H9 (cell line): ENCODE results near the gene LEKR1. TPM values are rescaled to one million over a fixed set of nuclear protein-coding genes. Genes with fewer than 3 reads are reported as not detected.

Source experiments
- DNase-seq: peaks from one replicate; pipeline ENCODE4 v3.0.0-alpha.2; 2017
- H2AFZ ChIP-seq: one replicate; pipeline ENCODE4 v1.6.1; 2013; ENCODE audit warnings: mild to moderate bottlenecking, low read length, control low read depth, moderate library complexity
- H2AK5ac ChIP-seq: 2 replicates; pipeline ENCODE4 v1.6.1; 2013; ENCODE audit warnings: low read length, control low read depth, mixed read lengths; ENCODE audit not compliant: insufficient read length
- H2BK120ac ChIP-seq: one replicate; pipeline ENCODE4 v1.6.1; 2013; ENCODE audit warnings: low read depth, mild to moderate bottlenecking, low read length, control low read depth, inconsistent platforms; ENCODE audit not compliant: poor library complexity, severe bottlenecking
- H2BK12ac ChIP-seq: 2 replicates; pipeline ENCODE4 v1.6.1; 2013; ENCODE audit warnings: low read length, control low read depth, mixed read lengths, low read depth; ENCODE audit not compliant: insufficient read length
- H2BK15ac ChIP-seq: 2 replicates; pipeline ENCODE4 v1.6.1; 2013; ENCODE audit warnings: low read depth, low read length, control low read depth
- H2BK20ac ChIP-seq: one replicate; pipeline ENCODE4 v1.6.1; 2013; ENCODE audit warnings: low read depth, mild to moderate bottlenecking, low read length, control low read depth, inconsistent platforms; ENCODE audit not compliant: poor library complexity, severe bottlenecking
- H2BK5ac ChIP-seq: 2 replicates; pipeline ENCODE4 v1.6.1; 2013; ENCODE audit warnings: low read length, control low read depth, mixed read lengths; ENCODE audit not compliant: insufficient read length
- H3K14ac ChIP-seq: 2 replicates; pipeline ENCODE4 v1.6.1; 2013; ENCODE audit warnings: low read length, control low read depth; ENCODE audit not compliant: insufficient read depth
- H3K18ac ChIP-seq: 2 replicates; pipeline ENCODE4 v1.6.1; 2013; ENCODE audit warnings: low read depth, mild to moderate bottlenecking, mixed read lengths, low read length, control low read depth; ENCODE audit not compliant: insufficient read length
- H3K23ac ChIP-seq: 2 replicates; pipeline ENCODE4 v1.6.1; 2013; ENCODE audit warnings: low read length, control low read depth, mixed read lengths, low read depth; ENCODE audit not compliant: insufficient read length
- H3K23me2 ChIP-seq: 2 replicates; pipeline ENCODE4 v1.6.1; 2013; ENCODE audit warnings: low read depth, mild to moderate bottlenecking, mixed read lengths, low read length, control low read depth; ENCODE audit not compliant: insufficient read length, poor library complexity, severe bottlenecking
- H3K27ac ChIP-seq: 2 replicates; pipeline ENCODE4 v1.5.1; 2013; ENCODE audit warnings: low read length, control low read depth, mixed read lengths, low read depth; ENCODE audit not compliant: insufficient read length
- H3K27me3 ChIP-seq: 2 replicates; pipeline ENCODE4 v1.6.1; 2013; ENCODE audit warnings: low read length, control low read depth, inconsistent platforms; ENCODE audit not compliant: insufficient read depth
- H3K4ac ChIP-seq: 2 replicates; pipeline ENCODE4 v1.6.1; 2013; ENCODE audit warnings: low read depth, mild to moderate bottlenecking, control low read depth, inconsistent platforms, low read length, moderate library complexity
- H3K4me1 ChIP-seq: 2 replicates; pipeline ENCODE4 v1.6.1; 2013; ENCODE audit warnings: low read length, control low read depth, inconsistent platforms; ENCODE audit not compliant: insufficient read depth
- H3K4me2 ChIP-seq: 2 replicates; pipeline ENCODE4 v1.6.1; 2013; ENCODE audit warnings: low read length, control low read depth, mixed read lengths; ENCODE audit not compliant: insufficient read length, insufficient read depth
- H3K56ac ChIP-seq: 2 replicates; pipeline ENCODE4 v1.6.1; 2013; ENCODE audit warnings: low read depth, mild to moderate bottlenecking, mixed read lengths, low read length, control low read depth; ENCODE audit not compliant: insufficient read length
- H3K79me1 ChIP-seq: 2 replicates; pipeline ENCODE4 v1.6.1; 2013; ENCODE audit warnings: low read depth, mild to moderate bottlenecking, moderate library complexity, low read length, control low read depth, inconsistent platforms; ENCODE audit not compliant: insufficient read depth, poor library complexity, severe bottlenecking
- H3K79me2 ChIP-seq: 2 replicates; pipeline ENCODE4 v1.6.1; 2013; ENCODE audit warnings: low read length, control low read depth, inconsistent platforms; ENCODE audit not compliant: insufficient read depth
- H3K9ac ChIP-seq: 2 replicates; pipeline ENCODE4 v1.6.1; 2013; ENCODE audit warnings: low read length, control low read depth, mixed read lengths; ENCODE audit not compliant: insufficient read length; ENCODE audit errors: extremely low read depth
- H3K9me3 ChIP-seq: one replicate; pipeline ENCODE4 v1.6.1; 2013; ENCODE audit warnings: low read depth, low read length, inconsistent platforms; ENCODE audit not compliant: control insufficient read depth
- H3T11ph ChIP-seq: one replicate; pipeline ENCODE4 v1.6.1; 2013; ENCODE audit warnings: mild to moderate bottlenecking, low read length, control low read depth, inconsistent platforms
- H4K20me1 ChIP-seq: one replicate; pipeline ENCODE4 v1.6.1; 2013; ENCODE audit not compliant: control insufficient read depth, insufficient read length, insufficient read depth
- H4K5ac ChIP-seq: 2 replicates; pipeline ENCODE4 v1.6.1; 2013; ENCODE audit warnings: low read depth, mild to moderate bottlenecking, mixed read lengths, low read length, control low read depth; ENCODE audit not compliant: insufficient read length
- H4K8ac ChIP-seq: replicated peaks from 2 replicates; pipeline ENCODE4 v1.6.1; 2013; ENCODE audit warnings: low read length, control low read depth, mixed read lengths, low read depth; ENCODE audit not compliant: insufficient read length
- H4K91ac ChIP-seq: 2 replicates; pipeline ENCODE4 v1.6.1; 2013; ENCODE audit warnings: low read depth, mild to moderate bottlenecking, moderate library complexity, mixed read lengths, low read length, control low read depth; ENCODE audit not compliant: insufficient read length
- H3K27ac Mint-ChIP-seq, 3 experiments: 2 replicates in 2 of 3; 3 replicates in 1 of 3; pipeline ENCODE4 v1.8.0; 2020 to 2021; ENCODE audit warnings: mixed read lengths in 3 of 3, mild to moderate bottlenecking in 1 of 3, moderate library complexity in 1 of 3
- H3K27me3 Mint-ChIP-seq: 2 replicates; pipeline ENCODE4 v1.8.0; 2021; ENCODE audit warnings: low read depth, mild to moderate bottlenecking, moderate library complexity, mixed read lengths
- H3K36me3 Mint-ChIP-seq, 3 experiments: 2 replicates in 2 of 3; 3 replicates in 1 of 3; pipeline ENCODE4 v1.8.0; 2020 to 2021; ENCODE audit warnings: low read depth in 3 of 3, mixed read lengths in 3 of 3; ENCODE audit not compliant: insufficient read depth in 1 of 3
- H3K4me1 Mint-ChIP-seq, 2 experiments: 2 replicates each; pipeline ENCODE4 v1.8.0; 2020; ENCODE audit warnings: mixed read lengths in 2 of 2
- H3K4me3 Mint-ChIP-seq, 2 experiments: 2 replicates in 1 of 2; 3 replicates in 1 of 2; pipeline ENCODE4 v1.8.0; 2020 to 2021; ENCODE audit warnings: mild to moderate bottlenecking in 2 of 2, mixed read lengths in 2 of 2, moderate library complexity in 1 of 2
- H3K9me3 Mint-ChIP-seq, 2 experiments: 2 replicates in 1 of 2; 3 replicates in 1 of 2; pipeline ENCODE4 v1.8.0; 2020; ENCODE audit warnings: mild to moderate bottlenecking in 2 of 2, mixed read lengths in 2 of 2, moderate library complexity in 1 of 2
- CTCF ChIP-seq: fragments of 200-600 bp; sonication (generic); conservative IDR thresholded peaks from 3 replicates; pipeline ENCODE4 v1.8.0; 2021; ENCODE audit warnings: antibody characterized with exemption, mild to moderate bottlenecking
- WGBS: extraction: QIAGEN DNeasy Blood & Tissue Kit; methylation state at CpG from one replicate; pipeline ENCODE4 v1.1.7; 2013; ENCODE audit warnings: missing lambda C conversion rate, low lambda C conversion rate, mixed read lengths; ENCODE audit not compliant: insufficient read length; ENCODE audit errors: extremely low coverage; 5-methylcytosine and 5-hydroxymethylcytosine counted together
- total RNA-seq: library from RNA; stranded (reverse); gene quantifications from 2 replicates; pipeline ENCODE4 v1.2.1, GENCODE V29; 2021

Gene LEKR1
- total RNA-seq, 1 experiment from 2014 or later: not detected

- no peak overlapping the region for H3K14ac ChIP-seq
- H3K27me3 ChIP-seq: peaks cover 22% of the 10 kb centered on the region; the same call in 1 of the 2 replicates
- no peak overlapping the region for H3K27ac Mint-ChIP-seq
- peaks cover 32 to 37% of the 10 kb centered on the region in 2 experiments for H3K4me1 Mint-ChIP-seq
- H3K27me3 Mint-ChIP-seq: peaks cover 71% of the 10 kb centered on the region
- H3K79me1 ChIP-seq: no peaks in the 10 kb centered on the region
- no peak overlapping the region for H3K27ac ChIP-seq
- H2BK5ac ChIP-seq: no peak overlapping the region
- no peak overlapping the region for H2BK120ac ChIP-seq
- H3K4me2 ChIP-seq: no peak overlapping the region
- no peak overlapping the region for H2BK20ac ChIP-seq
- peaks cover 4% of the 10 kb centered on the region for H3K23me2 ChIP-seq
- WGBS: no CpG with 5 or more reads among the region's 3 CpGs
- H3K4ac ChIP-seq: no peak overlapping the region
- H2AK5ac ChIP-seq: no peak overlapping the region
- no peaks in the 10 kb centered on the region for H4K20me1 ChIP-seq
- H3K4me1 ChIP-seq: peaks cover 2% of the 10 kb centered on the region; the same call in 1 of the 2 replicates
- no peak overlapping the region for H2AFZ ChIP-seq
- no peaks in the 10 kb centered on the region; a peak in 1 of 5 replicates for H3K9me3 Mint-ChIP-seq
- no peak overlapping the region for H4K91ac ChIP-seq
- peaks cover 2 to 6% (median 2%) of the 10 kb centered on the region in 3 experiments; a peak in 5 of 7 replicates for H3K36me3 Mint-ChIP-seq
- no peaks in the 10 kb centered on the region for H3K9me3 ChIP-seq
- no peak overlapping the region for H2BK15ac ChIP-seq
- H4K5ac ChIP-seq: no peak overlapping the region
- H2BK12ac ChIP-seq: no peak overlapping the region
- H3K79me2 ChIP-seq: no peaks in the 10 kb centered on the region
- TF ChIP-seq CTCF: no peak
- no peak overlapping the region for H3K4me3 Mint-ChIP-seq
- no peak overlapping the region for H3K56ac ChIP-seq
- no peak overlapping the region for H3K18ac ChIP-seq
- H3K23ac ChIP-seq: no peak overlapping the region
- no peak for DNase-seq
- H3K9ac ChIP-seq: no peak overlapping the region
- no peak overlapping the region for H4K8ac ChIP-seq
- H3T11ph ChIP-seq: no peak overlapping the region
These were observed 7.3 kb upstream of the LEKR1 start for GRCh38 chr3:156818890-156819289.
